ENCODE data around the gene ATRX.

- TF ChIP-seq POLR2A (IDR thresholded peaks at IDR 0.05) = no peak
- TF ChIP-seq CTCF (IDR thresholded peaks at IDR 0.05) = no peak
These were observed 145.3 kb downstream of the ATRX start for GRCh38 chrX:77640702-77641101.
